HepG2 (cell line): ENCODE results near the gene IGFALS. TPM values are rescaled to one million over a fixed set of nuclear protein-coding genes. Genes with fewer than 3 reads are reported as not detected.
A peak's percentile ranks its signal among the peaks of the same experiment; 100 is the strongest.

Source experiments
- ATM ChIP-seq: fragments of 450-650 bp; IDR thresholded peaks from 2 replicates; pipeline ENCODE4 v1.7.1; 2017; ENCODE audit warnings: mild to moderate bottlenecking, borderline replicate concordance
- CREBL2 ChIP-seq: sonication (generic); formaldehyde crosslinking; IDR thresholded peaks from 2 replicates; pipeline ENCODE4 v1.8.1; 2023; ENCODE audit warnings: missing genetic modification reagents, mild to moderate bottlenecking, borderline replicate concordance
- EHMT2 ChIP-seq: fragments of 200-600 bp; sonication (generic); IDR thresholded peaks from 2 replicates; pipeline ENCODE4 v1.7.0; 2017; ENCODE audit warnings: antibody characterized with exemption, low read depth, low read length, borderline replicate concordance
- FUBP1 ChIP-seq: sonication (generic); formaldehyde crosslinking; IDR thresholded peaks from 2 replicates; pipeline ENCODE4 v1.5.1; 2020; ENCODE audit warnings: missing genetic modification reagents, mild to moderate bottlenecking, borderline replicate concordance
- GABPA ChIP-seq, 2 experiments: IDR thresholded peaks; 2 replicates each; pipeline ENCODE4 v1.6.1; 2011 to 2016; ENCODE audit warnings: low read depth in 2 of 2, low read length in 1 of 2, missing biosample characterization in 1 of 2, missing genetic modification characterization in 1 of 2
- GATAD1 ChIP-seq: IDR thresholded peaks from 2 replicates; pipeline ENCODE4 v1.6.1; 2016; ENCODE audit warnings: missing genetic modification reagents, missing compliant biosample characterization
- GATAD2A ChIP-seq: IDR thresholded peaks from 2 replicates; pipeline ENCODE4 v1.6.1; 2016
- GLI4 ChIP-seq: sonication (generic); formaldehyde crosslinking; IDR thresholded peaks from 2 replicates; pipeline ENCODE4 v1.5.1; 2020; ENCODE audit warnings: missing genetic modification reagents, mild to moderate bottlenecking, moderate library complexity, borderline replicate concordance
- GMEB2 ChIP-seq: IDR thresholded peaks from 2 replicates; pipeline ENCODE4 v1.6.1; 2016; ENCODE audit warnings: missing biosample characterization, missing genetic modification reagents, low read depth
- HDAC6 ChIP-seq: fragments of 200-600 bp; sonication (generic); IDR thresholded peaks from 2 replicates; pipeline ENCODE4 v1.7.0; 2017; ENCODE audit warnings: mild to moderate bottlenecking, antibody characterized with exemption, low read length, low read depth
- KDM5A ChIP-seq: fragments of 200-600 bp; sonication (generic); IDR thresholded peaks from 2 replicates; pipeline ENCODE4 v1.7.0; 2018; ENCODE audit warnings: antibody characterized with exemption, mild to moderate bottlenecking, low read length, borderline replicate concordance
- SNAI1 ChIP-seq: sonication (generic); formaldehyde crosslinking; IDR thresholded peaks from 2 replicates; pipeline ENCODE4 v1.5.0; 2020; ENCODE audit warnings: mild to moderate bottlenecking, missing genetic modification reagents, borderline replicate concordance
- SYNCRIP ChIP-seq: fragments of 200-400 bp; formaldehyde crosslinking; IDR thresholded peaks from 2 replicates; pipeline ENCODE4 v1.6.1; 2018; ENCODE audit warnings: mild to moderate bottlenecking, low read depth, low read length; ENCODE audit not compliant: insufficient read depth
- ZBTB42 ChIP-seq: sonication (generic); formaldehyde crosslinking; IDR thresholded peaks from 2 replicates; pipeline ENCODE4 v1.5.0; 2020; ENCODE audit warnings: mild to moderate bottlenecking, missing genetic modification reagents
- ZFP1 ChIP-seq: IDR thresholded peaks from 2 replicates; pipeline ENCODE4 v1.6.1; 2016
- ZFP37 ChIP-seq: sonication (generic); formaldehyde crosslinking; IDR thresholded peaks from 2 replicates; pipeline ENCODE4 v1.4.0; 2020; ENCODE audit warnings: missing genetic modification reagents, borderline replicate concordance
- ZNF160 ChIP-seq: sonication (generic); formaldehyde crosslinking; IDR thresholded peaks from 2 replicates; pipeline ENCODE4 v1.8.0; 2022; ENCODE audit warnings: mild to moderate bottlenecking, inconsistent platforms, missing genetic modification reagents
- ZNF260 ChIP-seq: sonication (generic); formaldehyde crosslinking; IDR thresholded peaks from 2 replicates; pipeline ENCODE4 v1.4.0; 2020; ENCODE audit warnings: missing genetic modification reagents, low read depth, mild to moderate bottlenecking, borderline replicate concordance
- ZNF280D ChIP-seq: sonication (generic); formaldehyde crosslinking; IDR thresholded peaks from 2 replicates; pipeline ENCODE4 v1.5.1; 2020; ENCODE audit warnings: mild to moderate bottlenecking, missing genetic modification reagents
- ZNF34 ChIP-seq: sonication (generic); formaldehyde crosslinking; IDR thresholded peaks from 2 replicates; pipeline ENCODE4 v1.4.0; 2020; ENCODE audit warnings: mild to moderate bottlenecking, missing genetic modification reagents, borderline replicate concordance
- ZNF678 ChIP-seq: sonication (generic); formaldehyde crosslinking; IDR thresholded peaks from 2 replicates; pipeline ENCODE4 v1.4.0; 2020; ENCODE audit warnings: mild to moderate bottlenecking, missing genetic modification reagents
- ZNF850 ChIP-seq: sonication (generic); formaldehyde crosslinking; conservative IDR thresholded peaks from 2 replicates; pipeline ENCODE4 v1.9.0; 2021; ENCODE audit warnings: mild to moderate bottlenecking, missing genetic modification reagents
- polyA plus RNA-seq, 8 experiments: library from polyadenylated mRNA; depleted of rRNA in 3 of 8; stranded (reverse) in 7 of 8; unstranded in 1 of 8; fragments of >200 nt; fragmentation: Illumina TruSeq in 4 of 8; extraction: Trizol in 4 of 8; gene quantifications; 2 replicates each; pipeline versions ENCODE4 v1.2.1 to v1.2.3, GENCODE V29; 2011 to 2016; ENCODE audit warnings: low read depth in 4 of 8, missing spikeins in 1 of 8, mixed read lengths in 1 of 8; ENCODE audit not compliant: insufficient read depth in 1 of 8
- total RNA-seq, 5 experiments: library from RNA; depleted of rRNA; stranded (reverse); fragments of >200 nt; fragmentation: Illumina TruSeq; extraction: Trizol; gene quantifications; 2 replicates each; pipeline ENCODE4 v1.2.3, GENCODE V29; 2016; ENCODE audit warnings: low read depth in 1 of 5

Gene IGFALS
- total and polyA plus RNA-seq, 2 of the 13 experiments (the other 11 are each of a cell fraction or from before 2014, with no cell fraction given): 0.34 to 2.4 TPM

- TF ChIP-seq GMEB2 (CRISPR knock-in tag) (peak; percentile 19; the same call in 1 of the 2 replicates), ZNF34 (CRISPR knock-in tag) (no peak), GABPA (IDR thresholded peaks at IDR 0.05; ENCODE audit: low read depth, low read length) (no peak), GABPA (CRISPR knock-in tag; IDR thresholded peaks at IDR 0.05; ENCODE audit: low read depth) (no peak), ZFP1 (CRISPR knock-in tag) (peak; percentile 50; the same call in 1 of the 2 replicates), KDM5A (peak; percentile 98), ZFP37 (CRISPR knock-in tag) (no peak), GLI4 (CRISPR knock-in tag) (no peak; the same call in 1 of the 2 replicates), GATAD1 (CRISPR knock-in tag) (peak; percentile 100), EHMT2 (no peak), ZNF280D (CRISPR knock-in tag) (peak; percentile 60; the same call in 1 of the 2 replicates), SNAI1 (CRISPR knock-in tag) (peak; percentile 70), FUBP1 (CRISPR knock-in tag) (no peak), ATM (no peak), ZBTB42 (CRISPR knock-in tag) (no peak), CREBL2 (CRISPR knock-in tag) (0 out of 2 replicates have a peak, but pooled peaks have one; percentile 45), HDAC6 (no peak), SYNCRIP (no peak), ZNF260 (no peak), ZNF160 (peak; percentile 56), ZNF678 (CRISPR knock-in tag) (0 out of 2 replicates have a peak, but pooled peaks have one; percentile 23), GATAD2A (peak; percentile 53; the same call in 1 of the 2 replicates), ZNF850 (CRISPR knock-in tag) (no peak)
Observed at GRCh38 chr16:1826691-1827573, 33.4 kb upstream of the IGFALS start, which contains the start of the genes FAHD1 and HAGH (continued).
